Activated CD4-positive, alpha-beta T cell treated with anti-CD3 and anti-CD28 coated beads for 48 hours (primary cell): ENCODE data around the gene GATD1.
A peak's percentile ranks its signal among the peaks of the same experiment; 100 is the strongest.

ENCODE experiments used
- DNase-seq: peaks from one replicate; pipeline ENCODE4 v3.0.0-alpha.2; 2020

GATD1 gene

GRCh38 chr11:794766-795633, 17.7 kb upstream of the GATD1 start:
- DNase-seq: no peak

- DNase-seq: no peak
Observed at GRCh38 chr11:794013-794765, 16.9 kb upstream of the GATD1 start.

DNA sequence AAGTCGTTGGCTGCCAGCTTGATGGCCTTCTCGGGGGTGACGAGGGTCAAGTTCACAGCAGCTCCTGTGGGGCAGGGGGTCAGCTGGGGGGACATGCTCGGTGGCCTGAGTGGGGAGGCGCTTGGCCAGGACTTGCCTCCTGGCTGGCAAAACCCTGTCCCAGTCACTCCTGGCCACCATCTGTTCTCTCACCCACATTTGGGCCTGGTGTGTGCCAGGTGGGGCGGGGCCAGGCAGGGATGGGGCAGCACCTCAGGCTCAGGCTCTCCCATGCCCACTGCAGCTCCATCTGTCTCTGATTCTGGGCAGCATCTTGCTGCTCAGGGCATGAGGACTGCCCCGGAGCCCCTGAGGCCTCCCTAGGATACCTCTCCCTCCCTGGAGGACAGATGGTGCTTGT, 16.3 kb upstream of the GATD1 start:
- no peak for DNase-seq

- no peak for DNase-seq
Observed at GRCh38 chr11:792873-793272, 15.6 kb upstream of the GATD1 start.

DNA sequence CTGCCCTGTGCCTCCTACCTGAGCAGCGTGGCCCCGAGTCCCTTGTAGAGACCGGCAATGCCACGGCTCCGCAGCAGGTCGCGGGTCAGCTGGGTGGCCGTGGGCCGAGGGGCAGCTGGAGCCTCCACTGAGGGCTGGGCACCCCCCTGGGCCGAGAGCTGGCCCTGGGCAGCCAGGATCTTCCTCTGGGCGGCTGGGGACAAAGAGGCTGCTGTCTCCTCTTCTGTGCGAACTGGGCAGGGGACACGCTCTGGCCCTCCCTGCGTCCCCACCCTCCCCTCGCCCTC, 15.2 kb upstream of the GATD1 start:
- DNase-seq: no peak

GRCh38 chr11:791658-792534, 14.6 kb upstream of the GATD1 start:
- no peak for DNase-seq

DNA sequence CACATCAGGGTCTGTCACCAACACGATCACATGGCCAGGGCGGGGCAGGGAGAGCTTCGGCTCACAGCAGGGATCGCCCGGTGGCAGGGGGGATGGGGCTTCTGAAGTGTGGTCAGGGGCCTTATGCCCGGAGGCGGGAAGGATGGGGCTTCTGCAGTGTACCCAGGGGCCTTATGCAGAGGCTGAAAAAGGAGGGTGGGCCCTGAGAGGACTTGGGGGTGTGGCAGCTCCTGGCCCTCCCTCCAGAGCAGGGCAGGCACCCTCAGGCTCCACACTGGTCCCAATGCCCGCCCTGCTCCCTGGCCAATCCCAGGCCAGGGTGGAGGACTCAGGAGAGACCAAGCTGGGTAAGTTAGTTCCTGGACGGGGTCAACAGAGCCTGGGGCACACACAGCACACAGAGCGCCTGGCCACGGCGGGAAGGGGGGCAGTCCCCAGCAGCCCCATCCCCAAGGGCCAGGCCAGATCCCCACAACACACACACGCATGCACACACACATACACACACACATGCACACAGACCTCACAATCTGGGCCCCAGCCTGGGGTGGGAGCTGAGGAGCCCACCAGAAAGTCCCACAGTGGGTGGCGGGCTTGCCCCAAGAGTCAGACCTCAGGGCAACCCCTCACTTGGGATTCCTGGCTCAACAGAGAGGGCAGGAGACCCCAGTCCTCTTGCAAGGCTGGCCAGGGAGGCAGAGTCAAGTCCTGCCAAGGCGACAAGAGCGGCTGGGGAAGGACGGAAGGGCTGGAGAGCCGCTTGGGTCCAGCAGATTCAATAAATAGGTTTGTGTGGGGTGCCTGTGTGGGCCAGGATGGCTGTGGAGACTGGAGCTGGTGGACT, 13.7 kb upstream of the GATD1 start:
- DNase-seq: no peak

- DNase-seq: peak; percentile 69
Observed at GRCh38 chr11:789943-790342, 12.7 kb upstream of the GATD1 start, which contains the start of gene CEND1. CEND1 (minus strand) TSS chr11:790090; CDS start chr11:788576, 1,514 bp downstream.

GRCh38 chr11:788953-789940, 12.0 kb upstream of the GATD1 start:
- DNase-seq: no peak

DNA sequence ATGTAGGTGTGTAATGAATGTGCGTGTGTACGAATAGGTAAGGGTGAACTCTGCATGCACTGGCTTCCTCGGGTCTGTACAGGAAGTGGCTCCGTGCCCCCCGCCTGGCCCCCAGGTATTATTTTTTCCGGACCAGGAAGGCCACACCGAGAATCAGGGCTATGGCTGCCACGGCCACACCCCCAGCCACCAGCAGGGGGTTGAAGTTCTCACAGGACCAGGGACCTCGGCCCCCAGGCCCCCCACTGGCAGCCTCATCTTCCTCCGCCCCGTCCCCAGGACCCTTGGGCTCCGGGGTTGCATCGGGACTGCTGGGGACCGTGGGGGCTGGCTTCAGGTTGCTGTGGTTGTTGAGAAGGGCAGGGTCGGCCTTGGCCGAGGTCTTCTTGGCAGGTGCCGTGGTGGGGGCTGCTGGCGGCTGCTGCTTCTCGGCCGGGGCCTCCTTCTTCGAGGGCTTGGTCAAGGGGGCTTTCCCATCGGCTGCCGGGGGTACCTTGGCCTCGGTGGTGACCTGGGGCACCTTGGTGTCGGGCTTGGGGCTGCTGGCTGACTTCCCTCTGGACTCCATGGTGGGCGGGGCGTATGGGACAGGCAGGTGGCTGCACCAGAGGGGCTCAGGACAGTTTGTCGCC, 10.8 kb upstream of the GATD1 start:
- DNase-seq: no peak

DNA sequence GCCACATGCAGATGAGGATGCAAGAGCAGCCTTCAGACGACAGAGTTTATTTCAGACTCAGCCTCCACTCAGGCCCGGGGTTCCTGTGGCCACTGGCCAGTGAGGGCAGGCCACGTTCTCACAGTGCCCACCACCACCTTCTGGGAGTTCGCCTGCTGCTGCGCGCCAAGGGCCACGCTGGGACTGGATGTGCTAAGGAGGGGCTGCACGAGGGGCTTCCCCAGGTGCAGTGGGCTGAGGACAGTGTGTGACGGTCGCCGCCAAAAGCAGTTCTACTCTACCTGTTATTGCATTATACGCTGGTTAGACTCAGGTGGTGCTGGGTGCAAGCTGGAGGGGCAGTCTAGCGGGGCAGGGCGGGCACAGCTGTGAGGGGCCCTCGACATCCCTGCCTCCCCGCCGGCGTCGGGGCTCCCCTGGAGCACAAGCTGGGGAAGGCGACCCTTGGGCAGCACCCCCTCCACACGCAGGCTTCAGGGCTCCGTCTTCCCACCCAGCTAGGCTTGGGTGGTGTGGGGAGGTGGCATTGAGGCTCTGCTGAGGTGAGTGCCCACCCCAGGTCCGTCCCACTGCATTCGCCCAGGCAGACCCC, 9.9 kb upstream of the GATD1 start:
- DNase-seq: no peak

GRCh38 chr11:786235-787083, 9.2 kb upstream of the GATD1 start:
- DNase-seq: no peak

- no peak for DNase-seq
Observed at GRCh38 chr11:783581-784015, 6.3 kb upstream of the GATD1 start.

GRCh38 chr11:782264-783174, 5.2 kb upstream of the GATD1 start:
- DNase-seq: no peak

DNA sequence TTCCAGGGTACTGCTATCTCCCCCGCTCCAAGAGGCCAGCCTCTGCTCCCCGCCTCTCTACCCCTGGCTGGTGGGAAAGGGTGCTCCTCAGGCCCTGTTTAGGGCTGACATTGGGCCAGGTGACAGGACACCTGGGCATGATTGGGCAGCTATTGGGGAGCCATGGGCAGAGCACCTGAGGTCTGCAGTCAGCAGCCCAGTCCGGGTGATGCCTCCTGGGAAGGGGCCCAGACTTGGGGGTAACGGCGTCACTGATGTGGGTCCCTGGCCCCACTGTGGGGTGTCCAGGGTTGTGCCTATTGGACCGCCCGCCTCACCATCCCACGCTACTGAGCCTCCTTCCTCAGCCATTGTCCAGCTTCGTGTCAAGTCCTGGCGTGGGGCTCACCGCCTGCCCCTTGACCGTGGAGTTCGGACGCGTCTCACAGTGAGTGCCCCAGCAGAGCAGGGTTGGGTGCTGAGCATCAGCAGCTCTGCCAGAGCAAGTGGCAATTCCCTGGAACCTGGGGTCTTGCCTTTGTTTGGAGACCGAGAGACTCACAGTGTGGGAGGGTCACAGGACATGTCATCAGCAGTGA, 2.8 kb upstream of the GATD1 start:
- DNase-seq: no peak

DNA sequence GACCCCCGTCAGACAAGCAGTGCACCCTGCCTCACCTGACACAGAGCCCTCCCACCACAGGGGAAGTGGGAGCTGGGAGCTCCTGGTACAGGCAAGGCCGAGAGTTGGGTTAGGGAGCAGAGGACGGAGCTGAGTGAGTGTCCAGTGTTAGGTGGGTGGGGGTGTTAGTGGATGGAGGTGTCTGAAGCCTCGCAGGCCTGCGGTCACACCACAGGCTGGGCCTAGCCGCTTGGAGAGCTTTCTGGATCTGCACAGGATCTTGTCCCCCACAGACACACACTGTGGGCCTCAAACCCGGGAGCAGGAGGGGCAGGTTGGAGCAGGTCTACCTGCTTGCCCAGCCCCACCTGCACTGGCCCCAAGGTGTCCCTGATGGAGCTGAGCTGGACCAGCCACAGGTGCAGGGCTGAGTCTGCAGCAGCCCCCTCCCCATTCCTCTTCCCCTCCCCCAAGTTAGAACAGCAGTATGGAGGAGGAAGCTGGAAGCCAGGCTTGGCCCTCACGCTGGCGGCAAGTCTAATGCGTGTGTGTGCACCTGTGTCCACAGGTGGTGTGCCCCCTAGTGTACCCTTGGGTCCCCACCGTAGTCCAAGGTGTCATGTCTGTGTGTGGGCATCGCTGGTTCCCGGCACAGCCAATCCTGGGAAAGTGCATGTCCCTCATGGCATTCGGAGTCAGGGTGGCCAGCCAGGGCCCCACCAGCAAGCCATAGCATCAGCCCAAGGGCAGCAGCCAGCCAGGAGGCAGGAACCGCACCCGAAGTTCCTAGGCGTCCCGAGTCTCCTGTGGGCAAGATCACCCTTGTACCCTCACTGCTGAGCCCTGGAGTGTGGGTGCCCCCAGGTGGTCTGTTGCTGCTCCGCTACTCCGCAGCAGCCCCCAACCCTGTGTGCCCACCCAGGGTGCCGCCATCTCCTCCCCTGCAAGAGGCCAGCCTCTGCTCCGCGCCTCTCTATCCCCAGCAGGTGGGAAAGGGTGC, 2.0 kb upstream of the GATD1 start:
- DNase-seq: no peak
